Measurements from ENCODE around the gene SNAP47.

GRCh38 chr1:227774051-227774731, 39.0 kb downstream of the SNAP47 start:
- TF ChIP-seq CREB1 (IDR thresholded peaks at IDR 0.05; ENCODE audit: low read depth) = no peak
- TF ChIP-seq EP300 (IDR thresholded peaks at IDR 0.05; ENCODE audit: borderline replicate concordance) = no peak
- TF ChIP-seq CEBPB (IDR thresholded peaks at IDR 0.05) = no peak
- TF ChIP-seq, protein P1, sequence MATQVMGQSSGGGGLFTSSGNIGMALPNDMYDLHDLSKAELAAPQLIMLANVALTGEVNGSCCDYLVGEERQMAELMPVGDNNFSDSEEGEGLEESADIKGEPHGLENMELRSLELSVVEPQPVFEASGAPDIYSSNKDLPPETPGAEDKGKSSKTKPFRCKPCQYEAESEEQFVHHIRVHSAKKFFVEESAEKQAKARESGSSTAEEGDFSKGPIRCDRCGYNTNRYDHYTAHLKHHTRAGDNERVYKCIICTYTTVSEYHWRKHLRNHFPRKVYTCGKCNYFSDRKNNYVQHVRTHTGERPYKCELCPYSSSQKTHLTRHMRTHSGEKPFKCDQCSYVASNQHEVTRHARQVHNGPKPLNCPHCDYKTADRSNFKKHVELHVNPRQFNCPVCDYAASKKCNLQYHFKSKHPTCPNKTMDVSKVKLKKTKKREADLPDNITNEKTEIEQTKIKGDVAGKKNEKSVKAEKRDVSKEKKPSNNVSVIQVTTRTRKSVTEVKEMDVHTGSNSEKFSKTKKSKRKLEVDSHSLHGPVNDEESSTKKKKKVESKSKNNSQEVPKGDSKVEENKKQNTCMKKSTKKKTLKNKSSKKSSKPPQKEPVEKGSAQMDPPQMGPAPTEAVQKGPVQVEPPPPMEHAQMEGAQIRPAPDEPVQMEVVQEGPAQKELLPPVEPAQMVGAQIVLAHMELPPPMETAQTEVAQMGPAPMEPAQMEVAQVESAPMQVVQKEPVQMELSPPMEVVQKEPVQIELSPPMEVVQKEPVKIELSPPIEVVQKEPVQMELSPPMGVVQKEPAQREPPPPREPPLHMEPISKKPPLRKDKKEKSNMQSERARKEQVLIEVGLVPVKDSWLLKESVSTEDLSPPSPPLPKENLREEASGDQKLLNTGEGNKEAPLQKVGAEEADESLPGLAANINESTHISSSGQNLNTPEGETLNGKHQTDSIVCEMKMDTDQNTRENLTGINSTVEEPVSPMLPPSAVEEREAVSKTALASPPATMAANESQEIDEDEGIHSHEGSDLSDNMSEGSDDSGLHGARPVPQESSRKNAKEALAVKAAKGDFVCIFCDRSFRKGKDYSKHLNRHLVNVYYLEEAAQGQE (IDR thresholded peaks at IDR 0.05; ENCODE audit: low read depth) = no peak
- TF ChIP-seq, protein P2, sequence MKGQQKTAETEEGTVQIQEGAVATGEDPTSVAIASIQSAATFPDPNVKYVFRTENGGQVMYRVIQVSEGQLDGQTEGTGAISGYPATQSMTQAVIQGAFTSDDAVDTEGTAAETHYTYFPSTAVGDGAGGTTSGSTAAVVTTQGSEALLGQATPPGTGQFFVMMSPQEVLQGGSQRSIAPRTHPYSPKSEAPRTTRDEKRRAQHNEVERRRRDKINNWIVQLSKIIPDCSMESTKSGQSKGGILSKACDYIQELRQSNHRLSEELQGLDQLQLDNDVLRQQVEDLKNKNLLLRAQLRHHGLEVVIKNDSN (IDR thresholded peaks at IDR 0.05) = no peak
- TF ChIP-seq ZBTB7A (IDR thresholded peaks at IDR 0.05; ENCODE audit: low read depth) = no peak
- TF ChIP-seq RAD21 (IDR thresholded peaks at IDR 0.05; ENCODE audit: low read depth) = no peak
- TF ChIP-seq, protein P3, sequence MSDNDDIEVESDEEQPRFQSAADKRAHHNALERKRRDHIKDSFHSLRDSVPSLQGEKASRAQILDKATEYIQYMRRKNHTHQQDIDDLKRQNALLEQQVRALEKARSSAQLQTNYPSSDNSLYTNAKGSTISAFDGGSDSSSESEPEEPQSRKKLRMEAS (IDR thresholded peaks at IDR 0.05) = no peak
- no peak for TF ChIP-seq YY1 (IDR thresholded peaks at IDR 0.05; ENCODE audit: low read depth)
- no peak for TF ChIP-seq TAF1 (IDR thresholded peaks at IDR 0.05; ENCODE audit: low read depth)
- TF ChIP-seq EGR1 (IDR thresholded peaks at IDR 0.05) = no peak
- TF ChIP-seq TEAD4 (IDR thresholded peaks at IDR 0.05) = no peak
- no peak for TF ChIP-seq FOXM1 (IDR thresholded peaks at IDR 0.05; ENCODE audit: borderline replicate concordance, low read depth)
